Neuronal stem cell (in vitro differentiated cells): ENCODE measurements around the gene CTU2.

ENCODE experiments used
- DNase-seq: peaks from one replicate; pipeline ENCODE4 v3.0.0-alpha.2; 2013; ENCODE audit warnings: low spot score
- H2AFZ ChIP-seq: one replicate; pipeline ENCODE4 v1.6.1; 2013; ENCODE audit warnings: mild to moderate bottlenecking, low read length, inconsistent platforms
- H2AK5ac ChIP-seq: 2 replicates; pipeline ENCODE4 v1.6.1; 2013; ENCODE audit warnings: low read depth, mild to moderate bottlenecking, inconsistent platforms, low read length, moderate library complexity, mixed read lengths
- H2BK120ac ChIP-seq: 2 replicates; pipeline ENCODE4 v1.6.1; 2013; ENCODE audit warnings: low read depth, mild to moderate bottlenecking, inconsistent platforms, low read length, moderate library complexity, mixed read lengths
- H2BK12ac ChIP-seq: one replicate; pipeline ENCODE4 v1.6.1; 2013; ENCODE audit warnings: low read length, inconsistent platforms
- H2BK15ac ChIP-seq: 2 replicates; pipeline ENCODE4 v1.6.1; 2013; ENCODE audit warnings: mild to moderate bottlenecking, low read length, inconsistent platforms, mixed read lengths
- H2BK5ac ChIP-seq: one replicate; pipeline ENCODE4 v1.6.1; 2013; ENCODE audit warnings: inconsistent platforms, mild to moderate bottlenecking, low read length, moderate library complexity
- H3K14ac ChIP-seq: one replicate; pipeline ENCODE4 v1.6.1; 2013; ENCODE audit warnings: low read length, inconsistent platforms
- H3K18ac ChIP-seq: 2 replicates; pipeline ENCODE4 v1.6.1; 2013; ENCODE audit warnings: low read length, inconsistent platforms
- H3K23ac ChIP-seq: 2 replicates; pipeline ENCODE4 v1.6.1; 2013; ENCODE audit warnings: low read depth, mild to moderate bottlenecking, mixed read lengths, low read length, inconsistent platforms; ENCODE audit not compliant: poor library complexity
- H3K27ac ChIP-seq: replicated peaks from 3 replicates; pipeline ENCODE4 v1.5.1; 2013; ENCODE audit warnings: low read length, inconsistent platforms
- H3K27me3 ChIP-seq, 3 experiments: 2 replicates each; pipeline ENCODE4 v1.6.1; 2013; ENCODE audit warnings: low read length in 3 of 3, mild to moderate bottlenecking in 2 of 3, inconsistent platforms in 1 of 3, low read depth in 1 of 3, mixed read lengths in 1 of 3, moderate library complexity in 1 of 3; ENCODE audit not compliant: control insufficient read depth in 3 of 3, insufficient read depth in 3 of 3
- H3K36me3 ChIP-seq, 2 donors: replicated peaks in 1 of 2; 2 replicates each; pipeline ENCODE4 v1.6.1; 2013; ENCODE audit warnings: low read length in 2 of 2; ENCODE audit not compliant: control insufficient read depth in 2 of 2, insufficient read depth in 2 of 2
- H3K4ac ChIP-seq: 2 replicates; pipeline ENCODE4 v1.6.1; 2013; ENCODE audit warnings: inconsistent platforms, mild to moderate bottlenecking, low read length, moderate library complexity
- H3K4me1 ChIP-seq, 2 donors: 1 replicate in 1 of 2; 2 replicates in 1 of 2; pipeline ENCODE4 v1.6.1; 2013; ENCODE audit warnings: low read length in 2 of 2, low read depth in 1 of 2; ENCODE audit not compliant: control insufficient read depth in 2 of 2, insufficient read depth in 1 of 2
- H3K4me2 ChIP-seq: one replicate; pipeline ENCODE4 v1.6.1; 2013; ENCODE audit warnings: mild to moderate bottlenecking, low read length, inconsistent platforms; ENCODE audit not compliant: insufficient read depth, poor library complexity, severe bottlenecking
- H3K4me3 ChIP-seq, 2 donors: 2 replicates each; pipeline ENCODE4 v1.5.1; 2013; ENCODE audit warnings: low read length in 2 of 2, mild to moderate bottlenecking in 2 of 2, inconsistent platforms in 1 of 2, moderate library complexity in 1 of 2
- H3K79me1 ChIP-seq: one replicate; pipeline ENCODE4 v1.6.1; 2013; ENCODE audit warnings: low read depth, mild to moderate bottlenecking, inconsistent platforms, low read length, moderate library complexity
- H3K9ac ChIP-seq: one replicate; pipeline ENCODE4 v1.6.1; 2013; ENCODE audit warnings: mild to moderate bottlenecking, low read depth, low read length, inconsistent platforms; ENCODE audit not compliant: poor library complexity
- H3K9me3 ChIP-seq, 2 donors: replicated peaks in 1 of 2; 2 replicates each; pipeline versions ENCODE3 to v1.6.1; 2013; ENCODE audit warnings: low read length in 2 of 2, mild to moderate bottlenecking in 2 of 2, inconsistent platforms in 1 of 2, low read depth in 1 of 2, mixed read lengths in 1 of 2, moderate library complexity in 1 of 2; ENCODE audit not compliant: control insufficient read depth in 2 of 2, insufficient read depth in 1 of 2
- H4K8ac ChIP-seq: one replicate; pipeline ENCODE4 v1.6.1; 2013; ENCODE audit warnings: low read depth, mild to moderate bottlenecking, inconsistent platforms, low read length, moderate library complexity
- H4K91ac ChIP-seq: one replicate; pipeline ENCODE4 v1.6.1; 2013; ENCODE audit warnings: low read length, low read depth, mild to moderate bottlenecking, inconsistent platforms; ENCODE audit not compliant: poor library complexity
- WGBS, 2 donors: extraction: QIAGEN DNeasy Blood & Tissue Kit; methylation state at CpG; one replicate each; pipeline ENCODE4 v1.1.7; 2013; ENCODE audit warnings: missing lambda C conversion rate in 2 of 2, mixed read lengths in 1 of 2; ENCODE audit not compliant: insufficient read length in 2 of 2, insufficient replicate concordance in 1 of 2; ENCODE audit errors: extremely low coverage in 2 of 2; 5-methylcytosine and 5-hydroxymethylcytosine counted together

The CTU2 gene

DNA sequence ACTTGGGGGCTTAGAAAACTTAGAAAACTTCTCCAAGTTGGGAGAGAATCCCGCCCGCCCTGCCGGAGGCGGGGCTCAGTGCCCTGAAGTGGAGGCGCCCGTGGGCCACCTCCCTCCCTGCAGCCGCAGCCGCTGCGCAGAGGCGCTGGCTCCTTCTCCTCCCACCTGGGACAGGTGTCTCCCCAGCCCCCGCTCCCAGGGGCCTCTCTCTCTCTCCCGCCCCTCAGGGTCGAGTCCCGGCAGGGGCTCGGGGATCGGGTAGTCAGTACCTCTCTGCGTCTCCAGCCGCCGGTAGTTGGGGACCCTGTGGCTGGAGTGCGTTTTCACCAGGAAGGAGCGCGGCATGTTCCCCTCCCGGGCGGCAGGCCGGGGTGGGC lies 20.3 kb upstream of the CTU2 start:
- Histone ChIP-seq H4K8ac (no peak overlapping the region), H3K18ac (peak overlapping the region; percentile 91), H3K27ac (no peak overlapping the region), H2BK5ac (no peak overlapping the region), H3K36me3 (no peaks in the 10 kb centered on the region), H3K9ac (peak overlapping the region; percentile 21), H4K91ac (no peak overlapping the region), H2BK120ac (no peak overlapping the region), H3K4me3 (peak overlapping the region; percentile 34 to 77), H3K4me2 (peak overlapping the region; percentile 72), H2BK15ac (peak overlapping the region; percentile 67), H3K79me1 (peaks cover 4% of the 10 kb centered on the region), H3K4ac (no peak overlapping the region), H3K9me3 (no peaks in the 10 kb centered on the region), H2AFZ (peak overlapping the region; percentile 90), H3K23ac (peak overlapping the region; percentile 89), H2AK5ac (no peak overlapping the region), H3K27me3 (peaks cover 8 to 69% (median 35%) of the 10 kb centered on the region in 3 experiments), H3K4me1 (peaks cover 14 to 21% of the 10 kb centered on the region in 2 donors), H3K14ac (no peak overlapping the region), H2BK12ac (peak overlapping the region; percentile 22)
- DNase-seq: no peak
- WGBS, 2 donors: no CpG with 5 or more reads among the region's 25 CpGs

DNA sequence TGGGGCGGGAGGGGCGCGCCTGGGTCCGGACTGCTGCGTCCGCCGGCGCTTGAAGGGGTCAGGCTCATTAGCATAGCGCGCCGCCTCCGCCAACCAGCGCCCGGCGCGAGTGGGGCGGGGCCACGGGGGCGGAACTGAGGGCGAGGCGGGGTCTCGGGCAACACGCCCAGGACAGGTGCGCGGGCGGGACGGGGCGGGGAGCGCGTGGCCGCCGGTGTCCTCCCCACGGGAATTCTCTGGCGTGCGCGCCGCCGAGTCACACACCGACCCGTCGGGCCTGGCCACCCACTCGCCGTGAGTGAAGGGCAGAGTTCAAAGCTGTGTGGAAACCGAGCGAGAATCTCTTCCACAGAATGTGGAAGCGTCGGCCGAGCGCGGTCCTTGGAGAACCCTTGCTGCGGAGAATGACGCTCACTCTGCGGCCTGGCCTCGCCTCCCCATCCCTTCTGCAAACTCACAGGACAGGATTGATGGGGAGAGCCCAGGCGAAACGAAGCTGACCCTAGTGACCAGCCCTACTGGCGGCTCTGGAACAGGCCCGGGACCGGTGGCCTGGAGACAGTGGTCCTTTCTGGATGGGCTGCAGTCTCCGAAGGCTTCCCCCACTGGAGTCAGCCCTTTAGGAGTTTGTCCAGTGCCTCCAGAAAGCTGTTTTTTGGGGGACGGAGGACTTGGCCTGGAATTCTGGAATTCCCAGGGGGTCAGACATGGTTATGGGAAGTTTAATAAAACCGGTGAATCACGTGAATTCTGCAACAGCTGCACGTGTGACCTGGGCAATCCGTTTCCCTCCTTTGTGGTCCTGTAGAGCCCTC lies 19.7 kb upstream of the CTU2 start, which contains the start of gene SNAI3:
Gene SNAI3, minus strand, starts transcription at position 69 of the 815 bp plus-strand sequence. CDS start 101 bp downstream, outside the sequence.
- Histone ChIP-seq H4K8ac (peak within 1 kb of the TSS; percentile 96), H3K9ac (peak within 1 kb of the TSS; percentile 44), H2BK120ac (peak within 1 kb of the TSS; percentile 81), H2BK5ac (no peak within 1 kb of the TSS), H3K27ac (no peak within 1 kb of the TSS), H3K79me1 (peaks cover 6% of the 10 kb centered on the region), H3K18ac (peak within 1 kb of the TSS; percentile 91), H2AFZ (peak within 1 kb of the TSS; percentile 90), H3K4ac (peak within 1 kb of the TSS; percentile 76), H3K4me3 (peak within 1 kb of the TSS; percentile 34 to 77), H3K4me2 (peak within 1 kb of the TSS; percentile 72), H2AK5ac (peak within 1 kb of the TSS; percentile 63), H3K27me3 (peaks cover 8 to 74% (median 35%) of the 10 kb centered on the region in 3 experiments), H3K4me1 (peaks cover 13 to 18% of the 10 kb centered on the region in 2 donors), H3K23ac (peak within 1 kb of the TSS; percentile 91), H2BK12ac (peak within 1 kb of the TSS; percentile 73), H4K91ac (no peak within 1 kb of the TSS), H3K14ac (peak within 1 kb of the TSS; percentile 71), H3K36me3 (no peaks in the 10 kb centered on the region), H2BK15ac (peak within 1 kb of the TSS; percentile 81), H3K9me3 (no peaks in the 10 kb centered on the region)
- peak; percentile 85 for DNase-seq
- WGBS, 2 donors: no CpG with 5 or more reads among the region's 65 CpGs

DNA sequence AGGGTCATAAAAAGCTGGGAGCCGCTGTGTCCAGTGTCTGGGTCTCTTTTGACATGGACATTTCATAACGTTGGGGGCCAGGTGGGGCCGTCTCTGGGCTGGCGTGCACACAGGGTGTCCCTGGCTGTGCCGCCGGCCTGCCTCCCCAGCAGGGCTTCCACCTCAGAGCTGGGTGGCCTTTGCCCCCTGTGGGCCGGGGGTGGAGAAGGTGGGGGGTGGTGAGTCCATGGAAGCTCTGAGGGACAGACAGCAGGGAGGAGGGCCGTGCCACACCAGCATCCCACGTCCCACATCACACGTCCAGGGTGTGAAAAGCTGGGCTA lies 19.1 kb upstream of the CTU2 start:
- Histone ChIP-seq H4K91ac (no peak overlapping the region), H3K23ac (no peak overlapping the region), H2BK120ac (no peak overlapping the region), H2AFZ (no peak overlapping the region), H3K4me1 (peaks cover 12 to 16% of the 10 kb centered on the region in 2 donors), H2BK5ac (no peak overlapping the region), H3K14ac (no peak overlapping the region), H3K79me1 (peaks cover 6% of the 10 kb centered on the region), H3K4me2 (no peak overlapping the region), H3K9me3 (no peaks in the 10 kb centered on the region), H2AK5ac (no peak overlapping the region), H3K18ac (no peak overlapping the region), H4K8ac (no peak overlapping the region), H3K27me3 (peaks cover 8 to 75% (median 35%) of the 10 kb centered on the region in 3 experiments), H2BK12ac (no peak overlapping the region), H3K4ac (no peak overlapping the region), H3K4me3 (no peak overlapping the region), H3K36me3 (no peaks in the 10 kb centered on the region), H2BK15ac (no peak overlapping the region), H3K27ac (no peak overlapping the region), H3K9ac (no peak overlapping the region)
- WGBS, 2 donors: no CpG with 5 or more reads among the region's 10 CpGs
- no peak for DNase-seq

DNA sequence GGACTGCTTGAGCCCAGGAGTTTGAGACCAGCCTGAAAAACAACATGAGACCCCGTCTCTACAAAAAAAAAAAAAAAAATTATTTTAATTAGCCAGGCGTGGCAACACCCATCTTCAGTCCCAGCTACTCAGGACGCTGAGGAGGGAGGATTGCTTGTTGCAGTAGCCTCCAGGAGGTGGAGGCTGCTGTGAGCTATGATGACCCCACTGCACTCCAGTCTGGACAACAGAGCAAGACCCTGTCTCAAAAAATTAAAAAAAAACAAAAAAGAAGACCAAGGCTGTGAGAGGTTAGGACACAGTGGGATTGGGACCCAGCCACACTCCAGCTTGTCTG lies 18.7 kb upstream of the CTU2 start:
- Histone ChIP-seq H3K4ac (no peak overlapping the region), H2BK12ac (no peak overlapping the region), H3K23ac (peak overlapping the region; percentile 46), H2AFZ (no peak overlapping the region), H2BK5ac (no peak overlapping the region), H3K4me2 (no peak overlapping the region), H2BK15ac (no peak overlapping the region), H3K18ac (no peak overlapping the region), H4K8ac (no peak overlapping the region), H2AK5ac (peak overlapping the region; percentile 12), H4K91ac (no peak overlapping the region), H2BK120ac (no peak overlapping the region), H3K14ac (no peak overlapping the region), H3K4me3 (no peak overlapping the region), H3K79me1 (peaks cover 6% of the 10 kb centered on the region), H3K27me3 (peaks cover 8 to 75% (median 35%) of the 10 kb centered on the region in 3 experiments), H3K9me3 (no peaks in the 10 kb centered on the region), H3K36me3 (no peaks in the 10 kb centered on the region), H3K4me1 (peaks cover 12 to 16% of the 10 kb centered on the region in 2 donors), H3K27ac (no peak overlapping the region), H3K9ac (no peak overlapping the region)
- WGBS, 2 donors: no CpG with 5 or more reads among the region's 3 CpGs
- no peak for DNase-seq
